Measurements from ENCODE around the gene DSG1. TPM values are rescaled to one million over a fixed set of nuclear protein-coding genes. Genes with fewer than 3 reads are reported as not detected.
"Not testable (repeated sequence)": the region's sequence is repeated elsewhere in the genome, so short reads cannot be mapped to it uniquely, and the experiment has no call there.

Gene DSG1
- total RNA-seq, 2 experiments from 2014 or later: not detected

DNA sequence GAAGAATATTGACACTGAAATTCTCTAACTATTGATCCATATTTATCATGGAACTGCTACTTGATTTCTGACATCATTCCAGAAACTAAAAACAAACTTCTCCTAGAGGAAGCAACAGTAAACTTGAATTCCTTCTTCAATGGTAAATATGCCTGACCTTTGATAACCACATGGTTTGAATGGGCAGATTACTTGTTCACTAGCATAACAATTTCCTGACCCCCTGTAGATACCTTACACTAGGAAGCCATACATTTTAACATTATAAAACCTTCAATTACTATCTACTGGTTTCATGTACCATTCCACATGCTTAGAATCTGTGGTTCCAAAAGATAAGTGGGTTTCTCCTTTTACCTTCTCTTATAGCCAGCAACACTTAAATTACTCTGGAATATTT is 36.5 kb upstream of the DSG1 start:
- no peaks in the 10 kb centered on the region for H4K20me1 ChIP-seq (ENCODE audit: insufficient read depth, low read length)
- BruUV-seq (replicated peaks): no TSS peak
- intact Hi-C loops (cut with micrococcal nuclease; ENCODE audit: unreplicated experiment): no loop called here
- CTCF ChIA-PET (ENCODE audit: unreplicated experiment): no interaction called here
- H2AFZ ChIP-seq (ENCODE audit: low read length): no peak overlapping the region
- H3K9me2 ChIP-seq (ENCODE audit: insufficient read depth, low read length): no peaks in the 10 kb centered on the region
- DNase-seq (ENCODE audit: low spot score): no peak
- no peak overlapping the region for H3K27ac ChIP-seq (ENCODE audit: low read depth, low read length, poor library complexity, severe bottlenecking)
- no peak overlapping the region for H3K4me2 ChIP-seq (ENCODE audit: low read length)
- H3K79me2 ChIP-seq (ENCODE audit: insufficient read depth, low read depth, low read length): no peaks in the 10 kb centered on the region
- TF ChIP-seq, protein P1, sequence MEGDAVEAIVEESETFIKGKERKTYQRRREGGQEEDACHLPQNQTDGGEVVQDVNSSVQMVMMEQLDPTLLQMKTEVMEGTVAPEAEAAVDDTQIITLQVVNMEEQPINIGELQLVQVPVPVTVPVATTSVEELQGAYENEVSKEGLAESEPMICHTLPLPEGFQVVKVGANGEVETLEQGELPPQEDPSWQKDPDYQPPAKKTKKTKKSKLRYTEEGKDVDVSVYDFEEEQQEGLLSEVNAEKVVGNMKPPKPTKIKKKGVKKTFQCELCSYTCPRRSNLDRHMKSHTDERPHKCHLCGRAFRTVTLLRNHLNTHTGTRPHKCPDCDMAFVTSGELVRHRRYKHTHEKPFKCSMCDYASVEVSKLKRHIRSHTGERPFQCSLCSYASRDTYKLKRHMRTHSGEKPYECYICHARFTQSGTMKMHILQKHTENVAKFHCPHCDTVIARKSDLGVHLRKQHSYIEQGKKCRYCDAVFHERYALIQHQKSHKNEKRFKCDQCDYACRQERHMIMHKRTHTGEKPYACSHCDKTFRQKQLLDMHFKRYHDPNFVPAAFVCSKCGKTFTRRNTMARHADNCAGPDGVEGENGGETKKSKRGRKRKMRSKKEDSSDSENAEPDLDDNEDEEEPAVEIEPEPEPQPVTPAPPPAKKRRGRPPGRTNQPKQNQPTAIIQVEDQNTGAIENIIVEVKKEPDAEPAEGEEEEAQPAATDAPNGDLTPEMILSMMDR (conservative IDR thresholded peaks at IDR 0.05; ENCODE audit: low read length): no peak
- TF ChIP-seq EZH2phosphoT487 (IDR thresholded peaks at IDR 0.05; ENCODE audit: borderline replicate concordance, low read depth, low read length): no peak
- H3K4me3 ChIP-seq (ENCODE audit: low read depth, low read length, poor library complexity, severe bottlenecking): no peak overlapping the region
- H3K36me3 ChIP-seq (ENCODE audit: insufficient read depth, low read length): no peaks in the 10 kb centered on the region
- no peaks in the 10 kb centered on the region for H3K4me1 ChIP-seq (ENCODE audit: insufficient read depth, low read length, poor library complexity, severe bottlenecking)
- H3K9me3 ChIP-seq (ENCODE audit: low read length): no peaks in the 10 kb centered on the region
- POLR2A ChIA-PET: no interaction called here

DNA sequence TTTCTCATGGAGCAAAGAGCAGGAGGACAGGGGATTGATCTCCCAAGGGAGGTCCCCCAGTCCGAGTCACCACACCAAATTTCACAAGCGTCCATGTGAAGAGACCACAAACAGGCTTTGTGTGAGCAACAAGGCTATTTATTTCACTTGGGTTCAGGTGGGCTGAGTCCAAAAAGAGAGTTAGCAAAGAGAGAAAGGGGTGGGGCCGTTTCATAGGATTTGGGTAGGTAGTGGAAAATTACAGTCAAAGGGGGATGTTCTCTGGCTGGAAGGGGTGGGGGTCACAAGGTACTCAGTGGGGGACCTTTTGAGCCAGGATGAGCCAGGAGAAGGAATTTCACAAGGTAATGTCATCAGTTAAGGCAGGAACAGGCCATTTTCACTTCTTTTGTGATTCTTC is 28.5 kb upstream of the DSG1 start:
- H3K36me3 ChIP-seq (ENCODE audit: insufficient read depth, low read length); CTCF ChIA-PET (ENCODE audit: unreplicated experiment); H2AFZ ChIP-seq (ENCODE audit: low read length); H3K79me2 ChIP-seq (ENCODE audit: insufficient read depth, low read depth, low read length); POLR2A ChIA-PET; H3K9me2 ChIP-seq (ENCODE audit: insufficient read depth, low read length); H3K4me3 ChIP-seq (ENCODE audit: low read depth, low read length, poor library complexity, severe bottlenecking); H3K4me1 ChIP-seq (ENCODE audit: insufficient read depth, low read length, poor library complexity, severe bottlenecking); H4K20me1 ChIP-seq (ENCODE audit: insufficient read depth, low read length); DNase-seq (ENCODE audit: low spot score); H3K4me2 ChIP-seq (ENCODE audit: low read length); H3K9me3 ChIP-seq (ENCODE audit: low read length); BruUV-seq (replicated peaks); intact Hi-C loops (cut with micrococcal nuclease; ENCODE audit: unreplicated experiment); H3K27ac ChIP-seq (ENCODE audit: low read depth, low read length, poor library complexity, severe bottlenecking): not testable (repeated sequence)

DNA sequence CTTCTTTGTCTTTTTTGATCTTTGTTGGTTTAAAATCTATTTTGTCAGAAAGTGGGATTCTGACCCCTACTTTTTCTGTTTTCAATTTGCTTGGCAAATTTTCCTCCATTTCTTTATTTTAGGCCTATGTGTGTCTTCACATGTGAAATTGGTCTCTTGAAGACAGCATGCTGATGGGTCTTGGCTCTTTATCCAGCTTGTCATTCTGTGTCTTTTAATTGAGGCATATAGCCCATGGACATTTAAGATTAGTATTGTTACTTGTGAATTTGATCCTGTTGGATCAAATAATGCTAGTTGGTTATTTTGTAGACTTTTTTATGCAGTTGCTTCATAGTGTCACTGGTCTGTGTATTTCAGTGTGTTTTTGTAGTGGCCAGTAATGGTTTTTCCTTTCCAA is 26.3 kb upstream of the DSG1 start:
- TF ChIP-seq EZH2phosphoT487 (IDR thresholded peaks at IDR 0.05; ENCODE audit: borderline replicate concordance, low read depth, low read length): no peak
- TF ChIP-seq, protein P1 (conservative IDR thresholded peaks at IDR 0.05; ENCODE audit: low read length): no peak
- Histone ChIP-seq H4K20me1 (ENCODE audit: insufficient read depth, low read length) (no peaks in the 10 kb centered on the region), H3K36me3 (ENCODE audit: insufficient read depth, low read length) (no peaks in the 10 kb centered on the region), H2AFZ (ENCODE audit: low read length) (no peak overlapping the region), H3K9me3 (ENCODE audit: low read length) (no peaks in the 10 kb centered on the region), H3K9me2 (ENCODE audit: insufficient read depth, low read length) (no peaks in the 10 kb centered on the region), H3K4me1 (ENCODE audit: insufficient read depth, low read length, poor library complexity, severe bottlenecking) (no peaks in the 10 kb centered on the region), H3K27ac (ENCODE audit: low read depth, low read length, poor library complexity, severe bottlenecking) (no peak overlapping the region), H3K79me2 (ENCODE audit: insufficient read depth, low read depth, low read length) (no peaks in the 10 kb centered on the region), H3K4me3 (ENCODE audit: low read depth, low read length, poor library complexity, severe bottlenecking) (no peak overlapping the region), H3K4me2 (ENCODE audit: low read length) (no peak overlapping the region)
- no TSS peak for BruUV-seq (replicated peaks)
- no peak for DNase-seq (ENCODE audit: low spot score)
- intact Hi-C loops (cut with micrococcal nuclease; ENCODE audit: unreplicated experiment): no loop called here
- POLR2A ChIA-PET: no interaction called here
- CTCF ChIA-PET (ENCODE audit: unreplicated experiment): no interaction called here

All from OCI-LY7 (cell line).